K562 (cell line): ENCODE data around the gene GABPB2. TPM values are rescaled to one million over a fixed set of nuclear protein-coding genes. Genes with fewer than 3 reads are reported as not detected.

Experiments used
- ATAC-seq: fragments of 200-7000 bp; cut with Tn5 transposase; 3 replicates; pipeline ENCODE4 v1.9.1; 2020; ENCODE audit warnings: moderate library complexity
- BruUV-seq: library from RNA; stranded (reverse); fragments of 400-500 nt; replicated peaks from 2 replicates; lab custom pipeline; 2021; lab: Mats Ljungman, UMichigan
- CTCF ChIA-PET: fragments of 300-600 bp; formaldehyde crosslinking; extraction: SDS; loops from one replicate; lab custom pipeline; 2021; ENCODE audit warnings: low intra/inter-chr PET ratio; lab: Yijun Ruan, JAX
- POLR2A ChIA-PET: fragments of 300-600, 350-650 bp; sonication (Branson Sonifier 250); formaldehyde crosslinking; extraction: SDS; loops from one replicate; lab custom pipeline; 2021; ENCODE audit warnings: antibody characterized with exemption, inconsistent platforms; lab: Yijun Ruan, JAX
- DNase-seq, 4 experiments: peaks; one replicate each; pipeline versions ENCODE4 v3.0.0 to v3.0.0-alpha.2; 2011 to 2018; ENCODE audit warnings: low spot score in 3 of 4, mixed read lengths in 3 of 4; ENCODE audit errors: extremely low read depth in 1 of 4
- FAIRE-seq: peaks from 2 replicates; lab custom pipeline; 2011; peaks lifted over from hg19 to GRCh38; lab: Jason Lieb, UNC
- H2AFZ ChIP-seq: 2 replicates; pipeline ENCODE4 v1.6.0; 2011; ENCODE audit warnings: low read depth, low read length, control low read depth, inconsistent platforms
- H3K27ac ChIP-seq: fragments of 200-600 bp; 3 replicates; pipeline ENCODE4 v1.8.0; 2011; ENCODE audit warnings: low read depth, mild to moderate bottlenecking, control low read depth, inconsistent platforms, low read length, moderate library complexity, mixed read lengths; ENCODE audit errors: extremely low read depth
- H3K27me3 ChIP-seq, 2 experiments: fragments of 300-600 bp in 1 of 2; 2 replicates in 1 of 2; 3 replicates in 1 of 2; pipeline versions ENCODE4 v1.6.0 to v1.8.0; 2011; ENCODE audit warnings: inconsistent platforms in 2 of 2, low read length in 2 of 2, mild to moderate bottlenecking in 1 of 2, mixed read lengths in 1 of 2, moderate library complexity in 1 of 2; ENCODE audit not compliant: control insufficient read depth in 2 of 2, insufficient read depth in 2 of 2
- H3K36me3 ChIP-seq: fragments of 300-600 bp; 3 replicates; pipeline ENCODE4 v1.8.0; 2011; ENCODE audit warnings: mild to moderate bottlenecking, low read length, inconsistent platforms; ENCODE audit not compliant: control insufficient read depth, insufficient read depth
- H3K4me1 ChIP-seq, 2 experiments: fragments of 200-600 bp in 1 of 2; replicated peaks in 1 of 2; 2 replicates in 1 of 2; 3 replicates in 1 of 2; pipeline versions ENCODE4 v1.5.1 to v1.8.0; 2011; ENCODE audit warnings: inconsistent platforms in 2 of 2, low read length in 2 of 2, mild to moderate bottlenecking in 1 of 2, mixed read lengths in 1 of 2, moderate library complexity in 1 of 2; ENCODE audit not compliant: control insufficient read depth in 2 of 2, insufficient read depth in 2 of 2
- H3K4me2 ChIP-seq: 2 replicates; pipeline ENCODE4 v1.6.1; 2011; ENCODE audit warnings: low read length, control low read depth, inconsistent platforms, mixed read lengths; ENCODE audit not compliant: insufficient read depth
- H3K4me3 ChIP-seq: fragments of 200-600 bp; sonication (generic), shearing (Covaris generic); 2 replicates; pipeline ENCODE4 v1.5.1; 2016; ENCODE audit warnings: control low read depth, inconsistent platforms
- H3K79me2 ChIP-seq: fragments of 200-600 bp; 3 replicates; pipeline ENCODE4 v1.8.0; 2011; ENCODE audit warnings: low read length, inconsistent platforms; ENCODE audit not compliant: control insufficient read depth, insufficient read depth
- H3K9ac ChIP-seq, 2 experiments: 2 replicates each; pipeline versions ENCODE4 v1.6.0 to v1.6.1; 2011; ENCODE audit warnings: low read depth in 2 of 2, low read length in 2 of 2, control low read depth in 1 of 2, inconsistent platforms in 1 of 2, mild to moderate bottlenecking in 1 of 2, mixed read lengths in 1 of 2; ENCODE audit not compliant: insufficient read depth in 1 of 2
- H3K9me1 ChIP-seq: one replicate; pipeline ENCODE4 v1.6.0; 2011; ENCODE audit warnings: inconsistent platforms, mild to moderate bottlenecking, low read length, moderate library complexity; ENCODE audit not compliant: control insufficient read depth, insufficient read depth
- H3K9me3 ChIP-seq: replicated peaks from 2 replicates; pipeline ENCODE4 v1.5.1; 2011; ENCODE audit warnings: low read depth, low read length, inconsistent platforms; ENCODE audit not compliant: control insufficient read depth, insufficient read depth
- H4K20me1 ChIP-seq: replicated peaks from 2 replicates; pipeline ENCODE4 v1.6.1; 2011; ENCODE audit warnings: low read length, inconsistent platforms, mixed read lengths; ENCODE audit not compliant: control insufficient read depth, insufficient read depth
- ADNP ChIP-seq: fragments of 200-800 bp; sonication (Bioruptor generic); IDR thresholded peaks from 2 replicates; pipeline ENCODE4 v1.6.1; 2016; ENCODE audit warnings: missing genetic modification characterization, missing compliant biosample characterization
- CXXC5 ChIP-seq: fragments of 250-450 bp; sonication (Bioruptor Pico); IDR thresholded peaks from 2 replicates; pipeline ENCODE4 v1.8.0; 2022; ENCODE audit warnings: inconsistent platforms, mild to moderate bottlenecking, moderate library complexity
- E2F6 ChIP-seq, 2 experiments: IDR thresholded peaks; 2 replicates each; pipeline ENCODE4 v1.6.1; 2011; ENCODE audit warnings: borderline replicate concordance in 1 of 2, control low read depth in 1 of 2, low read depth in 1 of 2, low read length in 1 of 2, mild to moderate bottlenecking in 1 of 2, mixed read lengths in 1 of 2, moderate library complexity in 1 of 2; ENCODE audit not compliant: insufficient read depth in 1 of 2, insufficient read length in 1 of 2, poor library complexity in 1 of 2, severe bottlenecking in 1 of 2; ENCODE audit errors: extremely low read depth in 1 of 2
- ELF2 ChIP-seq: fragments of 250-450 bp; sonication (Bioruptor Pico); IDR thresholded peaks from 2 replicates; pipeline ENCODE4 v1.5.0; 2021; ENCODE audit warnings: mild to moderate bottlenecking
- FOXJ2 ChIP-seq: fragments of 200-800 bp; sonication (Bioruptor generic); IDR thresholded peaks from 2 replicates; pipeline ENCODE4 v1.6.1; 2016; ENCODE audit warnings: missing genetic modification characterization, missing compliant biosample characterization
- FOXJ3 ChIP-seq: sonication (generic); formaldehyde crosslinking; IDR thresholded peaks from 2 replicates; pipeline ENCODE4 v1.4.0; 2020; ENCODE audit warnings: mild to moderate bottlenecking, missing genetic modification reagents
- JUND ChIP-seq, 2 experiments: IDR thresholded peaks; 2 replicates in 1 of 2; 3 replicates in 1 of 2; pipeline ENCODE4 v1.6.1; 2011; ENCODE audit warnings: borderline replicate concordance in 2 of 2, low read depth in 2 of 2, low read length in 2 of 2, improper control_type of control experiment in 1 of 2, missing biosample characterization in 1 of 2, missing genetic modification characterization in 1 of 2, missing genetic modification reagents in 1 of 2
- NCOA1 ChIP-seq: fragments of 450-650 bp; IDR thresholded peaks from 2 replicates; pipeline ENCODE4 v1.6.1; 2016; ENCODE audit warnings: low read depth
- OTX1 ChIP-seq: fragments of 450-650 bp; formaldehyde crosslinking; IDR thresholded peaks from 2 replicates; pipeline ENCODE4 v1.4.0; 2022; ENCODE audit warnings: mild to moderate bottlenecking
- PHB ChIP-seq: fragments of 250-450 bp; sonication (Bioruptor Pico); IDR thresholded peaks from 2 replicates; pipeline ENCODE4 v1.5.0; 2021
- POLR2AphosphoS2 ChIP-seq: IDR thresholded peaks from 2 replicates; pipeline ENCODE4 v1.6.1; 2012; ENCODE audit warnings: low read length, improper control_type of control experiment
- RBM39 ChIP-seq: fragments of 200-400 bp; formaldehyde crosslinking; optimal IDR thresholded peaks from 2 replicates; pipeline ENCODE3; 2018; ENCODE audit warnings: low read depth, low read length
- SIRT6 ChIP-seq: IDR thresholded peaks from one replicate; pipeline ENCODE4 v1.6.1; 2012; ENCODE audit warnings: low read depth, mild to moderate bottlenecking, control low read depth, inconsistent platforms, low read length, moderate library complexity
- SP1 ChIP-seq: sonication (generic); formaldehyde crosslinking; IDR thresholded peaks from 2 replicates; pipeline ENCODE4 v1.8.1; 2022; ENCODE audit warnings: mild to moderate bottlenecking, missing genetic modification reagents
- XRCC4 ChIP-seq: IDR thresholded peaks from one replicate; pipeline ENCODE4 v1.6.1; 2011; ENCODE audit not compliant: insufficient read depth, insufficient read length; ENCODE audit errors: extremely low read depth
- ZNF253 ChIP-seq: fragments of 250-450 bp; sonication (Bioruptor Pico); conservative IDR thresholded peaks from 2 replicates; pipeline ENCODE4 v1.6.1; 2021; ENCODE audit warnings: mild to moderate bottlenecking
- ZNF444 ChIP-seq: fragments of 250-450 bp; sonication (Bioruptor Pico); IDR thresholded peaks from 2 replicates; pipeline ENCODE4 v1.4.0; 2020; ENCODE audit warnings: mild to moderate bottlenecking, moderate library complexity
- ZNF699 ChIP-seq: fragments of 250-450 bp; sonication (Bioruptor Pico); IDR thresholded peaks from 2 replicates; pipeline ENCODE4 v1.8.0; 2021; ENCODE audit warnings: mild to moderate bottlenecking, moderate library complexity; ENCODE audit not compliant: insufficient replicate concordance
- ZNF780A ChIP-seq: fragments of 250-450 bp; sonication (Bioruptor Pico); IDR thresholded peaks from 2 replicates; pipeline ENCODE4 v1.5.0; 2021; ENCODE audit warnings: mild to moderate bottlenecking
- WGBS: fragments of 100-300 bp; shearing (Covaris generic); methylation state at CpG from one replicate; pipeline ENCODE4 v1.1.6; 2016; ENCODE audit warnings: low coverage, mixed read lengths; ENCODE audit not compliant: insufficient coverage; ENCODE audit errors: missing lambda C conversion rate; 5-methylcytosine and 5-hydroxymethylcytosine counted together
- in situ Hi-C: fragments of 300-500 bp; cut with MboI; formaldehyde crosslinking; loops from 4 replicates; pipeline ENCODE4 v1.15.0; 2018; ENCODE audit warnings: inconsistent platforms, mixed read lengths
- intact Hi-C: fragments of 100-400 bp; cut with micrococcal nuclease; formaldehyde crosslinking; loops from 2 replicates; pipeline ENCODE4 v1.14.2; 2022
- polyA plus RNA-seq, 8 experiments: library from polyadenylated mRNA; depleted of rRNA in 4 of 8; stranded (reverse) in 5 of 8; unstranded in 3 of 8; fragments of >200 nt; fragmentation: Nextera tagmentation in 2 of 8; fragmentation: Illumina TruSeq in 1 of 8; extraction: Ambion mirVana in 2 of 8; extraction: Trizol in 1 of 8; gene quantifications; 2 replicates each; pipeline versions ENCODE4 v1.2.1 to v1.2.3, GENCODE V29; 2011 to 2014; ENCODE audit warnings: inconsistent platforms in 1 of 8, missing spikeins in 1 of 8
- total RNA-seq, 7 experiments: library from RNA; depleted of rRNA in 6 of 7; stranded (reverse); fragments of >200 nt in 6 of 7; fragmentation: Illumina TruSeq in 2 of 7; extraction: Trizol in 2 of 7; gene quantifications; 2 replicates each; pipeline versions ENCODE4 v1.2.1 to v1.2.3, GENCODE V29; 2011 to 2021; ENCODE audit warnings: low replicate concordance in 1 of 7

GABPB2 gene
- total and polyA plus RNA-seq, 9 of the 15 experiments (the other 6 are each of a cell fraction or from before 2014, with no cell fraction given) = 2.2 to 13.3 (median 6.1) TPM

GRCh38 chr1:151156515-151156819 is 85.9 kb downstream of the GABPB2 start, which contains the start of gene TNFAIP8L2:
TNFAIP8L2 (plus strand) TSS chr1:151156649; CDS start chr1:151158698, 2,049 bp downstream.
- Histone ChIP-seq H3K9ac (peak within 1 kb of the TSS; percentile 13 to 24; a peak in 3 of 4 replicates), H4K20me1 (no peaks in the 10 kb centered on the region; the same call in 1 of the 2 replicates), H3K4me2 (peak within 1 kb of the TSS; percentile 38), H2AFZ (no peak within 1 kb of the TSS), H3K9me1 (no peaks in the 10 kb centered on the region), H3K4me1 (peaks cover 8 to 14% of the 10 kb centered on the region in 2 experiments; a peak in 4 of 5 replicates), H3K9me3 (no peaks in the 10 kb centered on the region; the same call in 1 of the 2 replicates), H3K4me3 (no peak within 1 kb of the TSS), H3K27me3 (no peaks in the 10 kb centered on the region), H3K79me2 (no peaks in the 10 kb centered on the region), H3K36me3 (peaks cover 22% of the 10 kb centered on the region; the same call in 2 of the 3 replicates), H3K27ac (peak within 1 kb of the TSS; percentile 10; the same call in 1 of the 3 replicates)
- ChIA-PET POLR2A (interaction anchor here (0.5 to 1.6 kb wide), 5 partner anchors 8 to 106 kb away, joined by 3 to 7 read pairs (median 3); no protein-coding TSS in a partner anchor), CTCF (interaction anchor here (0.6 to 4.6 kb wide), 5 partner anchors 13 to 230 kb away, joined by 3 to 51 read pairs (median 4); partner anchors contain the start of genes GABPB2 and SETDB1)
- DNase-seq (peak in 3 of 4 experiments; percentile 41 to 56 (median 44)), FAIRE-seq (no peak), ATAC-seq (peak; percentile 86)
- TF ChIP-seq E2F6 (IDR thresholded peaks at IDR 0.05; ENCODE audit: borderline replicate concordance in 1 of 2, extremely low read depth in 1 of 2, insufficient read depth in 1 of 2, insufficient read length in 1 of 2, low read depth in 1 of 2, low read length in 1 of 2, poor library complexity in 1 of 2, severe bottlenecking in 1 of 2) (no peak), ZNF444 (CRISPR knock-in tag) (no peak), JUND (IDR thresholded peaks at IDR 0.05; ENCODE audit: borderline replicate concordance, low read depth, low read length) (no peak), JUND (tag; IDR thresholded peaks at IDR 0.05; ENCODE audit: borderline replicate concordance, low read depth, low read length) (no peak), CXXC5 (no peak), NCOA1 (no peak), ADNP (no peak), OTX1 (CRISPR knock-in tag) (no peak), FOXJ3 (no peak), FOXJ2 (tag) (no peak), SIRT6 (no peak), XRCC4 (no peak), SP1 (no peak), ZNF699 (no peak), POLR2AphosphoS2 (no peak), RBM39 (no peak), ZNF780A (CRISPR knock-in tag) (no peak), PHB (no peak), ELF2 (CRISPR knock-in tag) (no peak), ZNF253 (CRISPR knock-in tag) (no peak)
- intact Hi-C loops = loop anchor here (1.0 kb wide), 2 partner anchors 57 to 132 kb away; no protein-coding TSS in a partner anchor
- WGBS = 42% methylated on average over 4 of the region's 4 CpGs
- no TSS peak for BruUV-seq
- in situ Hi-C loops = loop anchor here (5.0 kb wide), 2 partner anchors 64 to 139 kb away; no protein-coding TSS in a partner anchor
